NCI-H510A treated with DMSO at 0.1 percent for 48 hours (cell line): ENCODE measurements around the gene ZNF316.
"Not testable (repeated sequence)": the region's sequence is repeated elsewhere in the genome, so short reads cannot be mapped to it uniquely, and the experiment has no call there.

ENCODE experiments used
- DNase-seq: peaks from one replicate; lab custom pipeline; 2025; lab: John Stamatoyannopoulos, UW

Gene ZNF316

DNA sequence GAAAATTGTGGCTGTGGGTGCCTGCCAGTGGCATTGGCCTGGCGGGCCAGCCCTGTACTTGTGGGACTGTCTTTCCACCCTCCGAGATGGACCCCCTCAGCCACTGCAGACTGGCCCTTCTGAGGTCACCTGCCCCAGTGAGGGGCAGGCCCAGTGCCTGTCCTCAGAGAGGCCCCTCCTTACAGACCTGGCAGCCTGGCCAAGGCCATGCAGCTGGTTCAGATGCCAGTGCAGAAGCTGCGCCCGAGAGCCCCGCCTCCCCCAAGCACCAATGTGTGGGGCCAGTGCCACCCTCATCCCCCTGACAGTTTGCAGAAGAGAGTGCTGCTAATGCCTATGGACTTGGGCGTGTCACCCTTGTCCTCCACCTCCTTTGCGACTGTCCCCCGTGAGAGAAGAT lies 10.0 kb downstream of the ZNF316 start:
- no peak for DNase-seq

DNA sequence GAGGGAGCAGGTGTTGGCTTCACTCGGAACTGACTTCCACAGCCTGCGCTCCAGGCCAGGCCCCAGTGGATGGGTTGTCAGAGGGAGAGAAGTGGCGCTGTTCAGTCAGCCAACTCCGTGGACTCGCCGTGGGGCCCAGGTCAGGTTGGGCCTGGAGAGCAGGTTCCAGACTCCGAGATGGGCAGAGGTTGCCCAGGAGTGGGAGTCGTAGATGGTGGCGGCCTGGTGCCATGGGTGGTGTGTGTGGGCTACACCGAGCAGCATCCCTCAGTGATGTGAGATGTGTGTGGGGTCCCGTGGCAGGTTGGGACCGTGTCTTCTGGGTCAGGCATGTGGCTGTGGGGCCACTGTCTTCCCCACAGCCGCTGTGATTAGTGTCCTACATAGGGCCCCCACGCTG lies 10.4 kb downstream of the ZNF316 start:
- DNase-seq = no peak

DNA sequence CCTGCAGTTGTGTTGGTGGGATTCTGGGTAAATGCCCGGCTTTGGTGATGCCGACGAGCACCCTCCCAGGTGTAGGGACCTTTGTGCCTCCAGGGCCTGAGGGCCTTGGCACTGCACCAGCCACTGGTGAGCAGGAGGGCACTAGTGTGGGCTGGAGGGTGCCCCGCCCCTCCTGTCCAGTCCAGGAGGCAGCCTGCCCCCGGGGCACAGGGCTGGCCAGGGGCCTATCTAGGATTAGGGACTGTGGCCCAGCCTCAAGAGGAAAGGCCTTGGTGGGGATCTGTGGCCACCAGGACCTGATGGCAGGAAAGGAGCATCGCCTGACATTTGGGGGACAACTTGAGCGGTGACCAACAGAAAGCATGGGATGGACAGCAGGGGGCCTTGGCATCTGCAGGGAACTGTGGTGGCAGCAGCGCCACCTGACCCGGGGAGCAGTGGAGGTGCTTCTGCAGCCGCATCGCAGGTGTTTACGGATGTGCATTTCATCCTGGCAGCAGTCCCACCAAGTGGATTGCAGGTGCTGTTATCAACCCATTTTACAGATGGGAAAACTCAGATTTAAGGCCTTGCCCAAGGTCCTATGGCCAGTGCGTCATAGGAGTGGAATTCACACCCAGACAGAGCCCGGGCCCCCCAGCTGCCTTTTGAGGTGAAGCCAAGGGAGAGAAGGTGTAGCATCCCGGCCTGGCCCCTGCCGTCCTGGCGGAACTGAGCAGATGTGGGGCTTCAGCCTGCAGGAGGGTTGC lies 11.1 kb downstream of the ZNF316 start:
- no peak for DNase-seq

DNA sequence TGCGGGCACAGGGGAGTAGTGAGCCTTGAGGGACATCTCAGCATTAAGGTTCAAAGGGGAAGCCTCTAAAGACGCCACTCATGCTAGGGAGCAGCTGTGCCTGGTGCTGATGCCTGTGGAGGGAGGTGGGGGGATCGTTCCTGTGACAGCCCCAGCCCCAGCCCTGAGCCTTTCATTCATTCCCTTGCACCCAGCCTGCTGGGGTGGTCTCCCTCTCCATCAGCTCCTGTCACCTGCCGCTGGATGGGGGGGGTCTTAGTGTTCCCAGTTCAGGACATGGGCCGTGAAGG lies 11.6 kb downstream of the ZNF316 start:
- no peak for DNase-seq

DNA sequence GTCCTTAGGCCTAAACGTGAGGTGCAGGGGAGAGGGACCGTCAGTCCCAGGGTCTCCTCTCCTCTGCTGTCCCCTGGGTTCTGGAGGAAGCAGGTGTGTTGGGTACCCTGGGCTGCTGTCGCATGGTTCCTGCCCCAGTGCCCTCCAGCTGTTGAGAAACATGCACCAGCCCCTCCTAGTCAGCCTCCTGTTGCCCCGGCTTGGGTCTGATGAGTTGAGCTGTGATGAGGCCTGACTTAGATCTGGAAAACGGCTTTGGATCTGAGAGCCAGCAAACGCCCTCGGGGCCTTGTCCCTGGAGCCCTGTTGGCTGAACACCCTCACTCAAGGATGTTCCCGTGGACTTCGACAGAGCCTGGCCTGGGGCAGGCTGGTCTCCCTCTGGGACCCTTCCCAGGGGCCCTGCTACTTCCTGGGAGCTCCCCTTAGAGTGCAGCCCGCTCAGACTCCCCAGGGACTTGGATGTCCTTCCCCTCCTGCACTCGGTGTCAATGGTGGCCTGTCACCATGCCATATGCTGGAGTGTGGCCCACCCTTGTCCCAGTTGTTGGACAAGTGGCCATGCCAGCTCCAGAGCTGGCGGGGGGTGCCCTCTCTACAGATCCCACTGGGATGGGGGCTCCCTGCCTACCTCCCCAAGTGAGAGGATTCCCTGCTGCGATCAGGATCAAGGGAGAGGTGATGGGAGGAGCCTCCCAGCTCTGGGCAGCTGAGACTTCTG lies 12.3 kb downstream of the ZNF316 start:
- DNase-seq = no peak

DNA sequence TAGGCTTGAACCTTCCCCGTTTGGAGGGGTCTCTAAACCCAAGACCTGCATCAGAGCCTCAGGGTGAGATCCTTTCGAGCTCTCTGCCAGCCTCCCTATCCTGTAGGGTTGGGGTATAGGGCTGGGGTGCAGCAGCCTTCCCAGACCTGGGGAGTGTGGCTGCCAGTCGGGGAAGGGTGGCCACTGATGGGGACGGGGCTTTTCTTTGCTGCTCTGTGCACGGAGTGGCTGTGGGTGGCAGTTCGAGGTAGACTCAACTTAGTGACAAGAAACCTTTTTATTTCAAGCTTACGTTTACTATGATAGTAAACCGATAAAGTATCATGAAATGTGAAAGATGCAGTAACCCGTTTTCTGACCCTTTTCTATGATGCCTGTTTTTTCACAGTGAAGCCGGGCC lies 13.0 kb downstream of the ZNF316 start:
- no peak for DNase-seq

DNA sequence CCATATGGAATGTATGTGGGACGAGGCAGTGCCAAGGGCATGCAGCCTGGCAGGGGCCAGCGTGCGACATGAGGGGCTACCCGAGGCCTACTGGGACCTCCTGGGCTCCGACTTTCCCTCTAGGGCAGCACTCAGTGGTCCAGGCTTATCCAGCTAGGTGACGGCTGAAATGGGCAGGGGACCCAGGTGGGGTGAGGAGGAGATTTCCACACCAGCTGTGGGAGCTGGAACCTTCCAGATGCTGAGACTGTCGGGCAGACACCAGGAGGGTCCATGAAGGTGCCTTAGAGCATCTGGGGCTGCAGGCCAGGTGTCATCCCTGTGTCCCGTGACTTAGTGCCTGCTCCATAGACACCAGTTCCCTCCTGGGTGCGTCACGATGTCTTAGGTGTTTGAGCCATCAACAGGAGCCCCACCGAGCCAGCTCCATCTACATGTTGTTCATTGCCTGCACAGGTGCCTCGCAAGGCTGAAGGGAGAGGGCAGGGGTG lies 13.4 kb downstream of the ZNF316 start:
- no peak for DNase-seq

DNA sequence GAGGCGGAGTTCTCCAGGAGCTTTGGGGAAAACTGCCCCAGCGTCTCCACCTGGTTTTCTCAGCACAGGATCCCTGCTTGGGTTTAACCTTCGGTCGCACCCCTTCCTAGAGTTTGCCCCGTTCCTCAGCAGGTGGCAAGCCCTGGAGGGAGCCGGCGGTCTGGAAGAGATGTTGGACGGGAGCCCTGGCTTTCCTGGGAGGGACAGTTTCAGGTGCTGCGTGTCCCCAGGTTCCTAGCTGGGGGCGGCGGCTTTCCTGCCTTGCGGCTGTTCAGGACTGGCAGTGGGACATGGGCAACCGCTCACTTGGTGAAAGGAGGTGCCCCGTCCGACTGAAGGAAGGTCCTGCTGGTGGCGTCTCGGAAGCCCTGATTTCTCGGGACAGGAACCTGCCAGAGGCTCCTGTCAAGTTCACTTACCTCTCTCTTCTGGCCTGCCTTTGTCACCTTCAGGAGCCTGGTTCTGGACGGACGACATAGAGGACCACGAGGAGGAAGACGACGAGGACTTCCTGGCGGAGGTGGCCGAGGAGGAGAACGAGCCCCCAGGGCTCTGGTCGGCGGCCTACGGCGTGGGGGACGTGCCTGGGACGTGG lies 14.8 kb downstream of the ZNF316 start:
- DNase-seq = no peak

DNA sequence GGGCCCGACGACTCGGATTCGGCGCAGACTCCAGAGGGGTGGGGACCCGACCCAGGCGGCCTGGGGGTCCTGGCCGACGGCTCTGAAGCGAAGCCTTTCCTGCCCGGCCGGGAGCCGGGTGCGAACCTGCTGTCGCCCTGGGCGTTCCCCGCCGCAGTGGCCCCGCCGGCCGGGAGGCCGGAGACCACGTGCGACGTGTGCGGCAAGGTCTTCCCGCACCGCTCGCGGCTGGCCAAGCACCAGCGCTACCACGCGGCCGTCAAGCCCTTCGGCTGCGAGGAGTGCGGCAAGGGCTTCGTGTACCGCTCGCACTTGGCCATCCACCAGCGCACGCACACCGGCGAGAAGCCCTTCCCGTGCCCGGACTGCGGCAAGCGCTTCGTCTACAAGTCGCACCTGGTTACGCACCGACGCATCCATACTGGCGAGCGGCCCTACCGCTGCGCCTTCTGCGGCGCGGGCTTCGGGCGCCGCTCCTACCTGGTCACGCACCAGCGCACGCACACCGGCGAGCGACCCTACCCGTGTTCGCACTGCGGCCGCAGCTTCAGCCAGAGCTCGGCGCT lies 15.4 kb downstream of the ZNF316 start:
- no peak for DNase-seq

DNA sequence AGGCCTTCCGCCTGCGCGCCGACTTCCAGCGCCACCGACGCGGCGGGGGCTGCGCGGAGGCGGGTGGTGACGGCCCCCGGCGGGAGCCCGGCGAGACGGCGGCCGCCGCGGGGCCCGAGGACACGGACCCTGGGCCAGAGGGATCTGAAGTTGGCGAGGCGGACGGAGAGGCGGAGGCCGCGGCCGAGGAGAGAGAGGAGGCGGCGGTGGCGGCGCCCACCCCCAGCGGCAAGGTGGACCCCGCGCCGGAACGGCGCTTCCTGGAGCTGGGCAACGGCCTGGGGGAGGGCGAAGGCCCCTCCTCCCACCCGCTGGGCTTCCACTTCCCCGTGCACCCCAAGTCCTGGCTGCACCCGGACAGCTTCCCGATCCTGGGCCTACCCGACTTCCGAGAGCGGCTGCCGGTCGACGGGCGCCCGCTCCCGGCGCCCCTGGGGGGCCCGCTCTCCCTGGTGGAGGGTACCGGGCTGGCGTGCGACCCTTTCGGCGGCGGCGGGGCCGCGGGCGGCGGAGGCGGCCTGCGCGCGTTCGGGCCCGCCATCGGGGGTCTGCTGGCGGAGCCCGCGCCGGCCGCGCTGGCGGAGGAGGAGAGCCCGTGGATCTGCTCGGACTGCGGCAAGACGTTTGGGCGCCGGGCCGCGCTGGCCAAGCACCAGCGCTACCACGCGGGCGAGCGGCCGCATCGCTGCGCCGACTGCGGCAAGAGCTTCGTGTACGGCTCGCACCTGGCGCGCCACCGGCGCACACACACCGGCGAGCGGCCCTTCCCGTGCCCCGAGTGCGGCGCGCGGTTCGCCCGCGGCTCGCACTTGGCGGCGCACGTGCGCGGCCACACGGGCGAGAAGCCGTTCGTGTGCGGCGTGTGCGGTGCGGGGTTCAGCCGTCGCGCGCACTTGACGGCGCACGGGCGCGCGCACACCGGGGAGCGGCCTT lies 16.2 kb downstream of the ZNF316 start:
- DNase-seq = no peak

DNA sequence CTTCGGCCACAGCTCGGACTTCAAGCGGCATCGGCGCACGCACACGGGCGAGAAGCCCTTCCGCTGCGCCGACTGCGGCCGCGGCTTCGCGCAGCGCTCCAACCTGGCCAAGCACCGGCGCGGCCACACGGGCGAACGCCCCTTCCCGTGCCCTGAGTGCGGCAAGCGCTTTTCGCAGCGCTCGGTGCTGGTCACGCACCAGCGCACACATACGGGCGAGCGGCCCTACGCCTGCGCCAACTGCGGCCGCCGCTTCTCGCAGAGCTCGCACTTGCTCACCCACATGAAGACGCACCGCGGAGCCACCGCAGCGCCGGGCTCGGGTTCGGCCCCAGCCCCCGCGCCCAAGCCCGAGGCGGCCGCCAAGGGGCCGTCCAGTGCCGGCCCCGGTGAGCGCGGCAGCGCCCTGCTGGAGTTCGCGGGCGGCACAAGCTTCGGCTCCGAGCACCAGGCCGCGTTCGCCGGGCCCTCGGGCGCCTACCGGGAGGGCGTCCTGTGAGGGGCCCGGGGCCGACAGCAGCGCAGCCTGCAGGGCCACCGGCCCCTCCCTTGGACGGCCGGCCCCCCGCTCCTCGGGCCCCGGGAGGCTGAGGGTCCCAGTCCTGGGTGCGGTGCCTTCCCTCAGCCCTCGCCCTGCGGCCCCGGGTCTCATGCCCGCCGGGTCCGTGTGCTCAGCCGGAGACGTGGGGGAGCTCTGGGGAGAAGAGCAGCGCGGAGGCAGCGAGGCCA lies 17.2 kb downstream of the ZNF316 start:
- no peak for DNase-seq

DNA sequence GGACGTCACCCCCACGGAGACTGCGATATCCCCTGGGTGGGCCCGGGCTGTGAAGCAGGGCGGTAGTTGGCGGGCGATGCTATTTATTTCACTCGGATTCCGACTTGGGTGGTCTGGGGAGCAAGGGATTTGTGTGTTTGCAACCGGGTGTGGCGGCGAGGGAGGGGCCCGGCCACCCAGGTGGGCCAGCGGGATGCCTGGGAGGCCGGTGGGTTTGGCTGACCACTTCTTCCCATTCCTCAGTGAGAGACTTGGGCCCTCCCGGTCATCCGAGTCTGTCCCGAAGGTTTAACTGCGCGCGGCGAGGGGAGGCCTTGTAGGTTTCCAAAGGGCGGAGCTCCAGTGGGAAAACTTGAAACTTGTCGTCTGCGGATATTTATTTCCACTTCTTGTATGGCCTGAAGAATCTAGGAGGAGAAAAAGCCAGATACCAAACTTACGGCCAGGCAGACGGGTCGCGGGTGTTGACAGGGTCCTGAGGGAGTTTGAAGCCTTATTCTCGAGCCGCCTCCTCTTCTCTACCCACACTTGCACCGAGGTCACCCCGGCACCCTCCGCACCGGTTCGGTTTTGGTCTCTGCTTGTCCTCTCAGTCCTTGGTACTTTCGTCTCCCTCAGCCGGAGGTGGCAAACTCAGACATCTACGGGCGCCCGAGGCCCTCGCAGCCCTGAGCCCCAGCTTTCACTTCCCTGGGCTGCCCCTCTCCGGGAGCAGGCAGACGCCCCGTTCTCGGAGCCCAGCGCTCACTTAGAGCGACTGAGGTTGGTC lies 17.9 kb downstream of the ZNF316 start:
- no peak for DNase-seq

DNA sequence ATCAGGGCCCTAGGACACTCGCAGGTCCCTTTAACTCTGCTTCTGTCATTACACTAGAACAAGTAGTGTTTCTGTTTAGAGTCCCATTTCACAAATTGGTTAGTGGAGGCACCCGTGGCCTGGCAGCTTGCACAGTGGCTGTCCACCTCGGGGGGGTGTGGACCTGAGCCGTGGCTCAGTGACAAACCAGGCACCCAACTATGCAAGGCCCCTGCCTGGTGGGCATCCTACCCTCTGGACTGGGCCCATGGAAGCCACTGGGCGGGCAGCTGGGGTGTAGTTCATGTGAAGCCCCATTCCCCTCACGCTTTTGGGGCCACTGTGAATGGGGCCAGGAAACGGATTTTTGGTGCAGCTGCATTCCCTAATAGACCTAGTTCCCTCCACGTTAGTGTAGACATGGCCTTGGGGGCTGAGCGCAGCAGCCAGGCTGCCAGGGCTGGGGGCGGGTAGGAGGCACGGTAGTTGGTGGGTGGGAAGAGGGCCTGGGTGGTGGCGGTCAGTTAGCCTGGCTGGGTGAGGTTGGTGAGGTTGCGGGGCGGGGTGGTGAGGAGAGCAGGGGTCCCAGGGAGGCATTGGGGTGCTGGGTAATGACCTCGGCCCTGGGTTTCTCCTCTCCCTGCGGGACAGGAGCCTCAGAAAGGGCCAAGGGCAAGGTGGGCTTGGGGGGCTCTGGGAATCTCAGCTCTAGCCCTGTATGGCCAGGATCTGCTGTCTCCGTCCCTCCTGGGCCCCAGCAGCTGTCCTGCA lies 18.7 kb downstream of the ZNF316 start:
- no peak for DNase-seq

DNA sequence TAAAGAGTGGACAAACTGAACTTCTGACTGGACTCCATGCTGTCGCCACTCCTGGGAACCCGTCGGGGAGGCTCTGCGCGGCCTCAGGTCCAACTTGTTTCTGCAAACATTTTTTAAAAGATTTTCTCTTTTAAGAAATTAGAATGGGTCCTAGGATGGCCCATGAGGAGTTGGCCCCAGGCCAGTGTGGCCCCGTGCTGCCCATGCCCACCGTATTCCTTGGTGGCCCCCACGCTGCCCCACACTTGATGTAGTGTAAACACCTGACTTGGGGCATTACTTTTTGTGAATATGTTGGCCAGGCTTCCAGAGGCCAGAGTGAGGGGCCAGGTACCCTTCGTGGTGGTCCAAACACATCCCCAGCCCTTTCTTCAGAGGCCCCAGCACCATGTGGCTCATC lies 19.3 kb downstream of the ZNF316 start:
- no peak for DNase-seq

DNA sequence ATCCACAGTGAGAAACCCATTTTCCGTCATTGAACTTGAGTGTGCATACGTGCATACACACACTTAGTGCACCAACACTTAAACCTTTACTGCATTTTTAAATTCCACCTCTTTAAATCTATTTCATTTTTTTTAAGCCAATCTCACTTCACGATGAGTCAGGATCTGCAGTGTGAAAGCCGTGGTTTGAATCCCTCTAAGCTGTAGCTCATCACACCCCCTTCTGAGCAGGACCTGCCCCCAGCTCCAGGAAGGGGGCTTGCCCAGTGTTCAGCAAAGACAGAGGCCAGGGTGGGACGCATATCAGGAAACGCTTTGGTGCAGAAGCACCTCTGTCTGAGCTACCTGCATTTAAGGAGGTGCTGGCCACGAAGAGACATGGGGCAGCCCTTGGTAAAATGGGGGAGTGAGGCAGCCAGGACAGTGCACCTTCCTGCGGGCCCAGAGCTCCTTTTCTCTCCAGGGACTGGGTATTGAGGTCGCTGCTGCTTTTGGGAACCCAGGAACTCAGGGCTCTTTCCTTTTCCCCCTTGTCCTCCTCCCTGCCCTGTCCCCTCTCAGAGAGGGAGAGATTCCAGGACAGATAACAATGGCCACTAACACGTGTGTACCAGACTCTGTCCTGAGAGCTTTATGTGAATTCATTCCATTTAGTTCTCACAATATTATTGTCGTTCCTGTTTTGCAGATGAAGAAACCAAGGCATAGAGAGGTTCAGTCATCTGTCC lies 21.7 kb downstream of the ZNF316 start:
- DNase-seq = no peak

DNA sequence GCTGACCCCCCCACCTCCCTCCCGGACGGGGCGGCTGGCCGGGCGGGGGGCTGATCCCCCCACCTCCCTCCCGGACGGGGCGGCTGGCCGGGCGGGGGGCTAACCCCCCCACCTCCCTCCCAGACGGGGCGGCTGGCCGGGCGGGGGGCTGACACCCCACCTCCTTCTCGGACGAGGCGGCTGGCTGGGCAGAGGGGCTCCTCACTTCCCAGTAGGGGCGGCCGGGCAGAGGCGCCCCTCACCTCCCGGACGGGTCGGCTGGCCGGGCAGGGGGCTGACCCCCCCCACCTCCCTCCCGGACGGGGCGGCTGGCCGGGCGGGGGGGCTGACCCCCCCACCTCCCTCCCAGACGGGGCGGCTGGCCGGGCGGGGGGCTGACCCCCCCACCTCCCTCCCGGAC lies 33.7 kb downstream of the ZNF316 start:
- DNase-seq = not testable (repeated sequence)

DNA sequence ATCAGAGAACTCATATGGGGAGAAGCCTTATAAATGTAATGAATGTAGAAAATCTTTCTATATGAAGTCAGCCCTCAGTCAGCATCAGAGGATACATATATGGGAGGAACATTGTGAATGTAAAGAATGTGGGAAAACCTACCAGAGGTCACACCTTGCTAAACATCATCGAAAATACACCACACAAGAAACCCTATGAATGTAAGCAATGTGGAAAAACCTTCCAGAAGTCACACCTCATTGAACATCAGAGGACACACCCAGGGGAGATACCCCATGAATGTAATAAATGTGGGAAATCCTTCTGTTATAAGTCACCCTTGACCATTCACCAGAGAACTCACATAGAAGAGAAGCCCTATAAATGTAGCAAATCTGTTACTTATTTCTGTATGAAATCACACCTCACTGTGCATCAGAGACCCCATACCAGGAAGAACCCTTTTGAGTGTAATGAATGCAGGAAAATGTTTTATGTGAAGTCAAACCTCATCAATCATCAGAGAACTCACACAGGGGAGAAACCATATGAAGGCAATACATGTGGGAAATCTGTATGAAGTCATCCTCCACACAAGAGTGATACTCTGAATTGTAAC lies 38.8 kb downstream of the ZNF316 start:
- DNase-seq = no peak

DNA sequence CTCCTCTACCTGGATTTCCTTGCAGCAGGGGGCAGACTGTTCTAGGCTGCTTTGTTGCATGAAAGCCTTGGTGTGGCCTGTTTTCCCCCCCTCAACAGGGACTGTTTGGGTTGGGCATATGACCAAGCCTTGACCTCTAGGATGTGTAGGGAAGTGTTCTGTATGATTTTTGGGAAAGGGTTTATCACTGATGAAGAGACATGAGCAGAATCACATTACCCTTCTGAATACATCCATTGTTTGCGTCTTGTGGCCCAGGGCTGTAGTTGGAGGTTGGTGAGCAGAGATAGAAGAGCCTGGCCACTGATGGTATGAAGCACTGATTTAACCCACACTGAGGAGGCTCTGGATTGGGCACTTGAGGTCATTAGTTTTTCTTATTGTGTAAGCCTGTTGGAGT lies 43.0 kb downstream of the ZNF316 start:
- DNase-seq = no peak

DNA sequence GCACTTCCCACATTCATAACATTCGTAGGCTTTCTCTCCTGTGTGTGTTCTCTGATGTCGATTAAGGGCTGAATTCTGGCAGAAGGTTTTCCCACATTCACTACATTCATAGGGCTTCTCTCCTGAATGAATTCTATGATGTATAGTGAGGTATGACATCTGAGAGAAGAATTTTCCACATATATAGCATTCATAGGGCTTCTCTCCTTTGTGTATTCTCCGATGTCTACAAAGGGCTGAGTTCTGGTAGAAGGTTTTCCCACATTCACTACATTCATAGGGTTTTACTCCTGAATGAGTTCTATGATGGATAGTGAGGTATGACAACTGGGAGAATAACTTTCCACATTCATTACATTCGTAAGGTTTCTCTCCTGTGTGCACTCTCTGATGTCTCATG lies 54.0 kb downstream of the ZNF316 start:
- no peak for DNase-seq
